LoVo (cell line): ENCODE results near the gene ZNF26.
"Not testable (repeated sequence)": the region's sequence is repeated elsewhere in the genome, so short reads cannot be mapped to it uniquely, and the experiment has no call there.

Experiments used
- DNase-seq: peaks from one replicate; pipeline ENCODE4 v3.0.0-alpha.2; 2016; ENCODE audit warnings: low spot score

The ZNF26 gene

DNA sequence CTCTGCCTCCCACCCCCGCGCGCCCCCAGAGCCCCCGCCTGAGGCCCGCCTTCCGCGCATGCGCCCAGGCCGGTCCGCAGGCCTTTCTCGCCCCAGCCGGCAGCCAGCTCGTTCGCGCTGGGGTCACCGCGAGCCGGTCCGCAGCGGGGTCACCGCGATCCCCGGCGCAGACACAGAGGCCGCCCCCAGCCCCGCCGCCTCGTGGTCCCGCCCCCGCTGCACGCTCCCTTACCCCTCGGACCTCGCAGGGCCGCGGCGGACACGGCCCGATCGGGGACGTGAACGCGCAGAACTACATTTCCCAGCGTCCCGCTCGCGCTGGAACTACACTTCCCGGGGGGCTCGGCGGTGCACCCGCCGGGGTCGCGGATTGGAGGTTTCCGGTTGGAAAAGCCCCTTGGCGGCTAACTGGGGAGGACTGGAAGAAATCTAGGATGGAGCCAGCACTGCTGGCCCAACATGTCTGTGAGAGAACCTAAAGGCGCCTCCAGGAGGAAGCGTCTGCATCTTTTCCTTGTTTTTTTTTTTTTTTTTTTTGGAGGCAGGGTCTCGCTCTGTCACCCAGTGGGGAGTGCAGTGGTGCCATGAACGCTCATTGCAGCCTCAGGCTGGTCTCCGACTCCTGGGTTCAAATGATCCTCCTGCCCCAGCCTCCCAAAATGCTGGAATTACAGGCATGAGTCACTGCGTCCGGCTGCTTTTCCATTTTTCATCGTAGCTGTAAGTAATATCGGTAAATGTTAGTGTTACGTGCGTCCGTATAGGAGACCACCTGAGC, 30.0 kb upstream of the ZNF26 start, which contains the start of gene ZNF605:
Gene ZNF605, minus strand, starts transcription at position 296 of the 778 bp plus-strand sequence. CDS start 10,671 bp downstream, outside the sequence.
- no peak for DNase-seq

DNA sequence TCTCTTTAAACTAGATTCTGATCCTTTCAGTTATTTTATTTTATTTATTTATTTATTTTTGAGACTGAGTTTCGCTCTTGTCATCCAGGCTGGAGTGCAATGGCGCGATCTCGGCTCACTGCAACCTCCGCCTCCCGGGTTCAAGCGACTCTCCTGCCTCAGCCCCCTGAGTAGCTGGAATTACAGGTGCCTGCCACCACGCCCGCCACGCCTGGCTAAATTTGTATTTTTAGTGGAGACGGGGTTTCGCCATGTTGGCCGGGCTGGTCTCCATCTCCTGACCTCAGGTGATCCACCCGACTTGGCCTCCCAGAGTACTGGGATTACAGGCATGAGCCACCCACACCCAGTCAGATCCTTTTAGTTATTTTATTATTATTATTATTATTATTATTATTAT, 24.4 kb upstream of the ZNF26 start:
- not testable (repeated sequence) for DNase-seq

DNA sequence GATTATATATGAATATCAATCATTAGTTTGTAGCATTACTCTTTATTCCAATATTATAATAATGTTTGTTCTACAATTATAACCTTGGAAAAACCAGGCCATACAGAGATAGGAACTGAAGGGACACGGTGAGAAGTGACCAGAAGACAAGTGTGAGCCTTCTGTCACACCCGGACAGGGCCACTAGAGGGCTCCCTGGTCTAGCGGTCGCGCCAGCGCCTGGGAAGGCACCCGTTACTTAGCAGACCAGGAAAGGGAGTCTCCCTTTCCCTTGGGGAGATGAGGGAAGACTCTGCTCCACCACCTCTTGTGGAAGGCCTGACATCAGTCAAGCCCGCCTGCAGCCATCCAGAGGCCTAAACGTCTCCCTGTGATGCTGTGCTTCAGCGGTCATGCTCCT, 22.2 kb upstream of the ZNF26 start:
- DNase-seq, result not testable (repeated sequence)

DNA sequence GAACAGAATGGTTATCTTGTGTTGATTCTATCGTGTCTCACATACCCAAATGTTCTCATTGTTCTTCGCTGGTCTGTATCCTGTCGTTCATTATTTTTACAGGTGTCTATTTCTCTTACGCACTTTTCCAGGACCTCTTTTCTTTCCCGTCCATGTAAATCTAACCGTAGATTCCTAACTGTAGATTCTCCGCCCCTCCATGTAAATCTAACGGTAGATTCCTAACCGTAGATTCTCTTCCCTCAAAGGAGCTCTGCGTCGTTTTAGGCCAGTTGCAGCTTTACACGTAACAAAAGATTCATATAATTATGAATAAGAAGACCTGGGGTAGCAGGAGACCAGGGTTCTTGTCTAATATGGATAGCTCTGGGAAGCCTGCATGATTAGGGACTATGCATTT, 20.4 kb upstream of the ZNF26 start:
- DNase-seq, result no peak

DNA sequence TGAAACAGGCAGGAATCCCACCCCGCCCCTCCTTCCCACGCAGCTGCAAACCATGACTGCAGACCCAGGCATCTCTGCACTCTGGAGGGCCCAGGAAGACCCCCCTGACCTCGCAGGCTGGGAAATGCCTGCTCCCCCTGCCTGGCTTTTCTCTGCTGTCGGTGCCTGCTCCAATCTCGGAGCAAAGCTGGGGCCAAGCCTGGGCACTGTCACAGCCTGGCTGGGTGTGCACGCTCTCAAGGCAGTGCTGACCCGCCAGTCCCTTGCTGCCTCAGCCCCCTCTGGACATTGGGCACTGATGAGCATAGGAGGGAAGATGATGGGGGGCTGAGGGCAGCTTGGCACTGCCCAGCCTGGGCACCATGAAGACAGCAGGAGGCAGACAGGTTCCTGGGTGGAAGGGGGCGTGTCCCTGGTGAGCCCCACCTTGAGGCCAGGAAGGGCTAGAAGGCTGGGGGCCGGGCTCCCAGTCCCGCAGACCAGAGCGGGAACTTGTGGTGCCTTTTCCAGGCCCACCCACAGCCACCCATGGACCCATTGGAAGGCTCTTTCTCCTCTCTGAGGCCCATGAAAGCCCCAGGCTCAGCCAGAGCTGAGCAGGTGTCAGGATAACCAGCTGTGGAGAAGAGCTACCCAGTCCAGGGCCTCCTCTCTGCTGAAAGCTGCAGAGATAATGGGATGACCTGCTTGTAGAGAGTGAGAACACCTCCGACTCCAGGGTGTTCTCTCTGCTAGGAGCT, 19.3 kb upstream of the ZNF26 start:
- DNase-seq, result no peak

DNA sequence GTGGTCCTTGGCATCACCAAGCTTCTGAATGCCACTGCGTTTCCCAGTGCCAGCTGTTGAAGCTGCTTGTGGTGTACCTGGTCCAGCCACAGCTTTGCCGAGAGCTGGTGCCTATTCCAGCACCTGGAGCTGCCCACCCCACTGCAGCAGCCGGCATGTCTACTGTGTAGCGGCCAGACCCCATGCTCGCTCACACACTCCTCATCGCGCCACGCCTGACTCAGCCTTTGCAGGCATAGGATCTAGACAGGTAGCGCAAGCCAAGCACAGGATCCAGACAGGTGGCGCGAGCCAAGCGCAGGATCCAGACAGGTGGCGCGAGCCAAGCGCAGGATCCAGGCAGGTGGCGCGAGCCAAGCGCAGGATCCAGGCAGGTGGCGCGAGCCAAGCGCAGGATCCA, 18.4 kb upstream of the ZNF26 start:
- no peak for DNase-seq

DNA sequence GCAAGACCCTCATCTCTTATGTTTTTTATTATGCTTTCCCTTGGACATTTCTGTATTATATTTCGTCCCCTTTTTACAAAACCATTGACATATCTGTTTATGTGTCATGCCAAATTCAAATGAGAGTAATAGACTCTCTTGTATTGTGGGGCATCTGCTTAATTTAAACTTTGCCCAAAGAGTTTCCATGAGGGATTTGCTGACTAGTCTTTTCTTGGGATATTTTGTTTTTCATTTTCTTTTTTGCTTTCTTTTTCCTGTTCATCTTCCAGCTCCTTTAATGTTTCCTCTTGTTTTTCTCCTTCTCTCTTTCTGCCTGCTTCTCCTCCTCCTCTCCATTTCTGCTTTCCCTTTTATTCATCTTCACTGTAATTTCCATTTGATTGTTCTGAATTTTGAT, 13.8 kb upstream of the ZNF26 start:
- no peak for DNase-seq

DNA sequence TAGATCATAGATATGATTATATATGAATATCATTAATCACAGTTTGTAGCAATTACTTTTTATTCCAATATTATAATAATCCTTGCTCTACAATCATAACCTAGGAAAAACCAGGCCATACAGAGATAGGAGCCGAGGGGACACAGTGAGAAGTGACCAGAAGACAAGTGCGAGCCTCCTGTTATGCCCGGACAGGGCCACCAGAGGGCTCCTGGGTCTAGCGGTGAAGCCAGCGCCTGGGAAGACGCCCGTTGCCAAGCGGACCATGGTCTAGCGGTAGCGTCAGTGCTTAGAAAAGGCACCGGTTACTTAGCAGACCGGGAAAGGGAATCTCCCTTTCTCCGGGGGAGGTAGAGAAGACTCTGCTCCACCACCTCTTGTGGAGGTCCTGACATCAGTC, 9.3 kb upstream of the ZNF26 start:
- not testable (repeated sequence) for DNase-seq

DNA sequence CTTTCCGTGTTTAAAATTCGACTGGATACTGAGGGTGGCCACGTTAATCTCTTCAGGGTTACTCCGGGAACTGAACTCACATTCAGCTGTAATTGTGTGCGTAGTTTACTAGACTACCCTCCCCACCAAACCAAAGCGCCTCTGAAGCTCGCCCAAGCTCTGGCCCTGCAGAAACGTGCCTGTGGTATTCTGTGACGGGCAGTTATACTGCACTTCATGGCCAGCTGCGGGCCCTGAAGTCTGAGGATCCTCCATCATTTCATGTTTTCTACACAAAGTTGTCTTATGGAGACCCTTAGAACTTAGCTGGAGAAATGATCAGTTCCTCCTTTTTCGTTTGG, 688 bp downstream of the ZNF26 start:
- DNase-seq, result no peak

DNA sequence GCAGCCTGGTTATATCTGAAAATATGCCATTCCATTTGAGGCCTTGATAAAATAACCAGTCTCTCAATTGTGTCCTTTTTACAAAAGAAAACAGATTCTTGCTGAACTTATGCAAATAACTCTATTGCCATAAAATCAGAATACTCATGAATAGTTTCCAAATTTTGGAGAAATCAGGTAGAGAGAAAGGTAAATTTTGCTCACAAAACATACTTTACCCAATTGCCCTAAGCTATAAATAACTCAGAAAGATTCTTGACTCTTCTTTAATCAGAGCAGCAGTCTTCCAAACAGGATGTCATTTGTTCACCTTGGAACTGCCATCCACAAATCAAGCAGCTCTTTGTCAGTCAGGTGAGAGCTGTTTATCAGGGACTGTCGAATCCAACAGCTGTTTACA, 12.6 kb downstream of the ZNF26 start:
- DNase-seq, result no peak

DNA sequence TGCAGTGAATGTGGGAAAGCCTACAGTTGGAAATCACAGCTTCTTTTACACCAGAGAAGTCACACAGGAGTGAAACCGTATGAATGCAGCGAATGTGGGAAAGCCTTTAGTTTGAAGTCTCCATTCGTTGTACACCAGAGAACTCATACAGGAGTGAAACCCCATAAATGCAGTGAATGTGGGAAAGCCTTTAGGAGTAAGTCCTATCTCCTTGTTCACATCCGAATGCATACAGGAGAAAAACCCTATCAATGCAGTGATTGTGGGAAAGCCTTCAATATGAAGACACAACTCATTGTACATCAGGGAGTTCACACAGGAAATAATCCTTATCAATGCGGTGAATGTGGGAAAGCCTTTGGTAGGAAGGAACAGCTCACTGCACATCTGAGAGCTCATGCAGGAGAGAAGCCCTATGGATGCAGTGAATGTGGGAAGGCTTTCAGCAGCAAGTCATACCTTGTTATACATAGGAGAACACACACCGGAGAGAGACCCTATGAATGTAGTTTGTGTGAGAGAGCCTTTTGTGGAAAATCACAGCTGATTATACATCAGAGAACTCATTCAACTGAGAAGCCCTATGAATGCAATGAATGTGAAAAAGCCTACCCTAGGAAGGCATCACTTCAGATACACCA, 24.6 kb downstream of the ZNF26 start:
- no peak for DNase-seq

DNA sequence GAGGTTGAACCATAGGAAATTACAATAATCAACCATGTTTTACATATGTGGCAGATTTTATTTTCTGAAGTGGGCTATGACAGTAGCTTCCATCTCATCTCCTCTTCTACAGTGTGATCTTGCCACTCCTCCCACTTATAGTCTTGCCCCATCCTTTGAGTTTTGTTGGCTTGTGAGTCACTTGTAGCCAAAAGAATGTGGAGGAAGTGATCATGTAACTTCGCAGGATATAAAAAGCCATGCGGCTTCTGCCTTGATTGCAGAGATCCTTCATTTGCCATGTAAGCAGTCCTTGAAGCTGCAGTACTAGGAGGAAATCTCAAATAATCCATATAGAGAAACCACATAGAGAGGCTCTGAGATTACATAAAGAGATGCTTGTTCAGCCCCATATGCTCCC, 37.4 kb downstream of the ZNF26 start:
- DNase-seq, result no peak

DNA sequence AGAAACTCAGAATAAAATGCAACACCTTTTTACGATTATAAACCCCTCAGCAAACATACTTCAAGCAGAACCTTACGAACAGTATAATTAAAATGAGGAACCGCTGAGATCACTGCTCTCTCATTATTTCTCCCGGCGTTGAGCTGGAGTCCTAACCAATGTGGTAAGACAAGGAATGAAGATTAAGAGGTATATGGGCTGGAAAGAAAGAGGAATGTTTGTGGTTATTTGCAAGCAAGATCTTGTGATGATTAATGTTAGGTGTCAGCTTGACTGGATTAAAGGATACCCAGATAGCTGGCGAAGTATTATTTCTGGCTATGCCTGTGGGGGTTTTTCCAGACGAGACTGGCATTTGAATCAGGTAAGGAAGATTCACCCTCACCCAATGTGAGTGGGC, 40.8 kb downstream of the ZNF26 start:
- DNase-seq, result no peak

DNA sequence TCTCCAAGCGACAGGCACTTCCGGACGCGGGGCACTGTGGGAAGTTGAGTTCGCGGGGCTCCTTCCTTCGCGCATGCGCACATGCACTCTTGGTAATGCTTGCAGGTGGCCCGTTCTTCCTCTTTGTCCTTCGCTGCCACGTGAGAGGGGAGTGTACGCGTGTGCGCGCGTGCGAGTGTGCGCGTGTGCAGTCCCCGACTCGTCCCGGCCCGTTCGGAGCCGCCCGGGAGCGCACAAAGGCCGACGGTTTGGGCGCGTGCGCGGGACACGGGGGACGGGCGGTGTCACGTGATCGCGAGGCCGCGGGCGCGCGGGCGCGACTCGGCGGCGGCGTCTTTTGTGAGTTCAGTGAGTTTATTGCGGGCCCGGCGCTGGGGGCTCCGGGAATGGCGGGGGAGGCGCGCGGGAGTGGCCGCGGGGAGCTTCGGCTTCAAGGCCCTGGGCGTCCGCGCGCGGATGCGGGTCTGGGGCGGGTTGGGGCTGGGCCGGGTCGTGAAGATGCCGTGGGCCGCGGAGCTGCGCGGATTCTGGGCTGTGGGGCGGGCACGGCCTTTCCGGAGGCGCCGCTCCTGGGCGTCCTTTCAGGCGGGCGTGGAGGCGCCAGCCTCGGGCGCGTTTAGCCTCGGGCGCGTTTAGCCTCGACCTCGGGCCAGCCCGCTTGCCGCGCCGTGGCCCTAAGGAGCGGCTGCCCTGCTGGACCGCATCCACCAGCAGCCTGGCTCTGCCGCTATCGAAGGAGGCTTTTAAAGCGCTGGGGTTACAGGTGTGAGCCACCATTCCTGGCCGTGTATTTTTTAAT, 51.2 kb downstream of the ZNF26 start, which contains the start of gene ZNF84:
Gene ZNF84, plus strand, starts transcription at position 303 of the 799 bp plus-strand sequence. CDS start 3,959 bp downstream, outside the sequence.
- peak; percentile 81 for DNase-seq

DNA sequence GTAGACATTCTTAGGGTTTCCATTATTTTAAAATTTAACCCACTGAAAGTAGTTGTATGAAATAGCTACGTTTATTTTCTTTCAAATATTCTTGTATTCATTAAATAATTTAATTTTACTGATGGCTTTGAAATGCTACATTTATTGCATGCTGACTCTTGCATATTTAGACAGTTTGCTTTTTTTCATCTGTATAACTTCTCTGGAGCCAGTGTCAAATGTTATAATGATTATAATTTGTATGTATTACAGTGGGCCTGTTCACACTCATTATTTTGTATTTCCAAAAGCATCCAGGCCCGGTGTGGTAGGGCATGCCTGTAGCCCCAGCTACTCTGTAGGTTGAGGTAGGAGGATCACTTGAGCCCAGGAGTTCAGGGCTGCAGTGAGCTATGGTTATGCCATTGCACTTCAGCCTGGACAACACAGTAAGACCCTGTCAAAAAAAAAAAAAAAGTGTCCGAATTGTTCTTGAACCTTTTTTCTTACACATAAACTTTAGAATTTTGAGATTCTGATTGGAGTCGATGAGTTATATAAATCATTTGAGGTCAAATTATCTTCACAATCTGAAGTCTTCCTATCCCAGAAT, 52.0 kb downstream of the ZNF26 start:
- no peak for DNase-seq

DNA sequence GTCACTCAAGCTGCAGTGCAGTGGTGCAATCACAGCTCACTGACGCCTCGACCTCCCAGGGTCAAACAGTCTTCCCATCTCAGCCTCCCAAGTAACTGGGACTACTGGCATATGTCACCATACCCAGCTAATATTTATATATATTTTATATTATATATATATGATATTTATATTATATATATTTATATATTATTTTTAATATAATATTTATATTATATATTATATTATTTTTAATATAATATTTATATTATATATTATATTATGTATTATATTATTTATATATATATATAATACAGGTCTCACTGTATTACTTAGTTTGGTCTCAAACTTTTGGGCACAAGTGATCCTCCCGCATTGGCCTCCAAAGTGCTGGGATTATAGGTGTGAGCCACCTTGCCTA, 60.5 kb downstream of the ZNF26 start:
- no peak for DNase-seq

DNA sequence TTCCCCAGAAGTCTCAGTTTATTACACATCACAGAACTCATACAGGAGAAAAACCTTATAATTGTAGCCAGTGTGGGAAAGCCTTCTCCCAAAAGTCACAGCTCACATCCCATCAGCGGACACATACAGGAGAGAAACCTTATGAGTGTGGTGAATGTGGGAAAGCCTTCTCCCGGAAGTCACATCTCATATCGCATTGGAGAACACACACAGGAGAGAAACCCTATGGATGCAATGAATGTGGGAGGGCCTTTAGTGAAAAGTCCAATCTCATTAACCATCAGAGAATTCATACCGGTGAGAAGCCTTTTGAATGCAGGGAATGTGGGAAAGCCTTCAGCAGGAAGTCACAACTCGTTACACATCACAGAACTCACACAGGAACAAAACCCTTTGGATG, 71.3 kb downstream of the ZNF26 start:
- no peak for DNase-seq

DNA sequence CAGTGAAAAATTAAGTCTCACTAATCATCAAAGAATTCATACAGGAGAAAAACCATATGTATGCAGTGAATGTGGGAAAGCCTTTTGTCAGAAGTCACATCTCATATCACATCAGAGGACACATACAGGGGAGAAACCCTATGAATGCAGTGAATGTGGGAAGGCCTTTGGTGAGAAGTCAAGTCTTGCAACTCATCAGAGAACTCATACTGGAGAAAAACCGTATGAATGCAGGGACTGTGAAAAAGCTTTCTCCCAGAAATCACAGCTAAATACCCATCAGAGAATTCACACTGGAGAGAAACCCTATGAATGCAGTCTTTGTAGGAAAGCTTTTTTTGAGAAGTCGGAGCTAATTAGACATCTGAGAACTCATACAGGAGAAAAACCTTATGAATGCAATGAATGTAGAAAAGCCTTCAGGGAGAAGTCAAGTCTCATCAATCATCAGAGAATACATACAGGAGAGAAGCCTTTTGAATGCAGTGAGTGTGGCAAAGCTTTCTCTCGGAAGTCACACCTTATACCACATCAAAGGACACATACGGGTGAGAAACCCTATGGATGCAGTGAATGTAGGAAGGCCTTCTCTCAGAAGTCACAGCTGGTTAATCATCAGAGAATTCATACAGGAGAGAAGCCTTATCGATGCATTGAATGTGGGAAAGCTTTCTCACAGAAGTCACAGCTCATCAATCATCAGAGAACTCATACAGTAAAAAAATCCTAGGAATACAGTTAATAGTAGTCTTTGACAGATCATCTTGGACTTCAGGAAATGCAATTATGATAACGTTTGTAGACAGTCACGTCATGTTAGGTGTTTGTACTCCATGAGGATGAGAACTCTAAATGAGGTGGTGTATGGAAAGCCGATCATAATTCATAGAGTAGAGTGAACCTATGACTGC, 72.3 kb downstream of the ZNF26 start:
- no peak for DNase-seq

DNA sequence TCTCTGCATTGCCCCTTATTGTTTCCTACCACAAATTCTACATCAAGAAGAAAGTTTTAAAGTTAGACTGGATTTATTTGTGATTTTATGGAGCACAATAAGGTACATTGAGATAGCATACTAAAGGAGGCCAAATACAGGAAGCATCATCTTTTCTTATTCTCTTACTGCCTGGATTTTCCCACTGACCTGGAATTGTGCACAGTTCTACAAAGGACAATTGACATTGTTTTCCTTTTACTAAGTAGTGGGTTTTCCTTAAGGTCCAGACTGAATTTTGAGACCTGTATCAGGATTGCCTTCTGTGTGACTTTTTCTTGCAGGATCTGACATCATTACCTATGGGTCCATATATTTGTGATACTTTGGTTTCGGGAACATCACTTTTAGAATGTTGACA, 75.8 kb downstream of the ZNF26 start:
- DNase-seq, result no peak

DNA sequence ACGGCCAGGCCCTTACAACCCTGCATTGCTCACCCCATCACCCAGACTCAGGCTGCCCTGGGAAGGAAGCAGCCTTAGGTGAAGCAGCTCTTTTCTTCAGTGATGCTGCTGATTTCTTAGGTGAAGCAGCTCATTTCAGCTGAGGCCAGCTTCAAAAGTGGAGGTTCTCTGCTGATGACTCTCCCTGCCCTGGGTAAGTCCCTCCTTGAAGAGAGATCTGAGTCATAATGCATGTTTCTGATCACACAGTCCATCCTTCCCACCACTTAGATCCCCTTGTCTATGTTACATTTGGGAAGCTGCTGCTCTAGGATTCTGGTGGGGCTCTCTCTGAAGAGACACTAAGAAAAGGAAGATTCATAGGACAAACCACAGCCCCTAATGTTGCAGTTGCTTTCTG, 77.4 kb downstream of the ZNF26 start:
- no peak for DNase-seq

DNA sequence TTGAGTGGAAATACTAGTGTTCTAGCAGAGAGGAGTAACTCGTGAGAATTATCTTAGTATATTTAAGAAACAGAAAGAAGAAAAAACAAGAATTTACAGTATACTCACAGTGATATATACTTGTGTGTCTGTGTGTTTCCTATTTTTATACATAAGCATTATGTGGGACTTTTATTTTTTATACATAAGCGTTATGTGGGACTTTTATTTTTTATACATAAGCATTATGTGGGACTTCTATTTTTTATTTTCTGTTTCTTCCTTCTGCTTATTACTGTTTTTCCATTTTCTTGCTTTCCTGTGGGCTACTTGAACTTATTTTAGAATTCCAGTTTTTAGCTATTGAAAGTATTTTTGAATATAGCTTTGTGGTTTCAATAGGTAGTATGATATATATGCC, 87.7 kb downstream of the ZNF26 start:
- DNase-seq, result no peak
